ENCODE data around the gene WFIKKN1. TPM values are rescaled to one million over a fixed set of nuclear protein-coding genes. Genes with fewer than 3 reads are reported as not detected.

WFIKKN1 gene
- total RNA-seq, 1 experiment from 2014 or later: 0.05 TPM

GRCh38 chr16:630249-630814 lies 453 bp upstream of the WFIKKN1 start:
- in situ Hi-C loops (cut with HindIII; ENCODE audit: low pct_unique_long_range_greater_than_20kb, low sequenced_read_pairs): no loop called here
- no peak for DNase-seq (ENCODE audit: low read depth, low spot score)

- in situ Hi-C loops (cut with HindIII; ENCODE audit: low pct_unique_long_range_greater_than_20kb, low sequenced_read_pairs): no loop called here
- DNase-seq (ENCODE audit: low read depth, low spot score): no peak
These were observed 1.1 kb downstream of the WFIKKN1 start for GRCh38 chr16:631808-632358.

- in situ Hi-C loops (cut with HindIII; ENCODE audit: low pct_unique_long_range_greater_than_20kb, low sequenced_read_pairs): no loop called here
These were observed 1.9 kb downstream of the WFIKKN1 start for GRCh38 chr16:632486-633335.

GRCh38 chr16:633336-634050 lies 2.7 kb downstream of the WFIKKN1 start:
- in situ Hi-C loops (cut with HindIII; ENCODE audit: low pct_unique_long_range_greater_than_20kb, low sequenced_read_pairs): no loop called here
- no peak for DNase-seq (ENCODE audit: low read depth, low spot score)

More at GRCh38 chr16:632486-633335, 1.9 kb downstream of the WFIKKN1 start:
- no peak for DNase-seq (ENCODE audit: low read depth, low spot score)

GRCh38 chr16:634051-634670 lies 3.4 kb downstream of the WFIKKN1 start:
- no peak for DNase-seq (ENCODE audit: low read depth, low spot score)
- in situ Hi-C loops (cut with HindIII; ENCODE audit: low pct_unique_long_range_greater_than_20kb, low sequenced_read_pairs): no loop called here

- in situ Hi-C loops (cut with HindIII; ENCODE audit: low pct_unique_long_range_greater_than_20kb, low sequenced_read_pairs): no loop called here
These were observed 4.2 kb downstream of the WFIKKN1 start for GRCh38 chr16:634996-635395.

GRCh38 chr16:635573-636205 lies 4.9 kb downstream of the WFIKKN1 start:
- no peak for DNase-seq (ENCODE audit: low read depth, low spot score)
- in situ Hi-C loops (cut with HindIII; ENCODE audit: low pct_unique_long_range_greater_than_20kb, low sequenced_read_pairs): no loop called here

More at GRCh38 chr16:634996-635395, 4.2 kb downstream of the WFIKKN1 start:
- no peak for DNase-seq (ENCODE audit: low read depth, low spot score)

- peak; percentile 94 for DNase-seq (ENCODE audit: low read depth, low spot score)
- in situ Hi-C loops (cut with HindIII; ENCODE audit: low pct_unique_long_range_greater_than_20kb, low sequenced_read_pairs): no loop called here
These were observed 5.7 kb downstream of the WFIKKN1 start, which contains the start of gene METTL26 for GRCh38 chr16:636206-637080. Gene METTL26 (minus strand): TSS chr16:636305. CDS start chr16:636290, 15 bp downstream.

GRCh38 chr16:637081-638018 lies 6.6 kb downstream of the WFIKKN1 start:
- peak; percentile 84 for DNase-seq (ENCODE audit: low read depth, low spot score)
- in situ Hi-C loops (cut with HindIII; ENCODE audit: low pct_unique_long_range_greater_than_20kb, low sequenced_read_pairs): no loop called here

GRCh38 chr16:638034-638543 lies 7.3 kb downstream of the WFIKKN1 start:
- DNase-seq (ENCODE audit: low read depth, low spot score): no peak
- in situ Hi-C loops (cut with HindIII; ENCODE audit: low pct_unique_long_range_greater_than_20kb, low sequenced_read_pairs): no loop called here

- no peak for DNase-seq (ENCODE audit: low read depth, low spot score)
- in situ Hi-C loops (cut with HindIII; ENCODE audit: low pct_unique_long_range_greater_than_20kb, low sequenced_read_pairs): no loop called here
These were observed 8.1 kb downstream of the WFIKKN1 start for GRCh38 chr16:638836-639235.

- DNase-seq (ENCODE audit: low read depth, low spot score): no peak
- in situ Hi-C loops (cut with HindIII; ENCODE audit: low pct_unique_long_range_greater_than_20kb, low sequenced_read_pairs): no loop called here
These were observed 9.8 kb downstream of the WFIKKN1 start for GRCh38 chr16:640614-641013.

GRCh38 chr16:641326-642188 lies 10.8 kb downstream of the WFIKKN1 start, which contains the start of gene MCRIP2:
Gene MCRIP2 (plus strand): TSS chr16:641828. CDS start chr16:641992, 164 bp downstream.
- in situ Hi-C loops (cut with HindIII; ENCODE audit: low pct_unique_long_range_greater_than_20kb, low sequenced_read_pairs): no loop called here
- DNase-seq (ENCODE audit: low read depth, low spot score): peak; percentile 71
